ENCODE data around the gene PDE4B. TPM values are rescaled to one million over a fixed set of nuclear protein-coding genes. Genes with fewer than 3 reads are reported as not detected.

PDE4B gene
- polyA plus RNA-seq, 1 donor: 9.3 TPM

DNA sequence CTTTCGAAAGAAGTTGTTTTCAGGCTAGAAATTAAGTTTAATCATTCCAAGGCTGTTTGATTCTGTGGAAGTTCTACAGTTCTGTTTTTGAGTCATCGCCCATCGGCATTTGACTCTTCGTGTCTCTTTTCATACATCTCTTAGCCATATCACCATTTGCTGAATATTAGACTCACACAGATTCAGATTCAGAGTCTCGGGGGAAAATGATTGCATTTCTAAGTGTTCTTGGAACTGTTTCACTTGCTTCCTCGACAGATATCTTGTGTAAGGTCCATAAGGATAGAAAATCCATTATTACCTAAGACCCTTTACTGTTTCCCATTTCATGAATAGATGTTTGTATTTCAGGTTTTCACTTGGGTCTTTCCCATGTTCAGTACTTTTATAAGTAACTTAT lies 504.3 kb downstream of the PDE4B start:
- H3K36me3 ChIP-seq (ENCODE audit: control insufficient read depth, insufficient read depth, low read length): no peaks in the 10 kb centered on the region
- no peaks in the 10 kb centered on the region for H3K4me1 ChIP-seq (ENCODE audit: control insufficient read depth, insufficient read depth, low read length)
- H3K27ac ChIP-seq (ENCODE audit: low read length): no peak overlapping the region
- 100% methylated on average over 1 of the region's 6 CpGs for WGBS (ENCODE audit: insufficient coverage, low lambda C conversion rate)
- no peaks in the 10 kb centered on the region for H3K9me3 ChIP-seq (ENCODE audit: control insufficient read depth, low read depth, low read length)
- H3K27me3 ChIP-seq (ENCODE audit: control insufficient read depth, insufficient read depth, low read length): no peaks in the 10 kb centered on the region
- no peak for DNase-seq
- no peak overlapping the region for H3K4me3 ChIP-seq (ENCODE audit: low read length)

- no peak for DNase-seq
- no CpG with 5 or more reads among the region's 1 CpG for WGBS (ENCODE audit: insufficient coverage, low lambda C conversion rate)
- H3K36me3 ChIP-seq (ENCODE audit: control insufficient read depth, insufficient read depth, low read length): no peaks in the 10 kb centered on the region
- H3K27ac ChIP-seq (ENCODE audit: low read length): no peak overlapping the region
- no peaks in the 10 kb centered on the region for H3K4me1 ChIP-seq (ENCODE audit: control insufficient read depth, insufficient read depth, low read length)
- no peak overlapping the region for H3K4me3 ChIP-seq (ENCODE audit: low read length)
- H3K9me3 ChIP-seq (ENCODE audit: control insufficient read depth, low read depth, low read length): no peaks in the 10 kb centered on the region
- H3K27me3 ChIP-seq (ENCODE audit: control insufficient read depth, insufficient read depth, low read length): no peaks in the 10 kb centered on the region
Observed at GRCh38 chr1:66298464-66298863, 505.8 kb downstream of the PDE4B start.

DNA sequence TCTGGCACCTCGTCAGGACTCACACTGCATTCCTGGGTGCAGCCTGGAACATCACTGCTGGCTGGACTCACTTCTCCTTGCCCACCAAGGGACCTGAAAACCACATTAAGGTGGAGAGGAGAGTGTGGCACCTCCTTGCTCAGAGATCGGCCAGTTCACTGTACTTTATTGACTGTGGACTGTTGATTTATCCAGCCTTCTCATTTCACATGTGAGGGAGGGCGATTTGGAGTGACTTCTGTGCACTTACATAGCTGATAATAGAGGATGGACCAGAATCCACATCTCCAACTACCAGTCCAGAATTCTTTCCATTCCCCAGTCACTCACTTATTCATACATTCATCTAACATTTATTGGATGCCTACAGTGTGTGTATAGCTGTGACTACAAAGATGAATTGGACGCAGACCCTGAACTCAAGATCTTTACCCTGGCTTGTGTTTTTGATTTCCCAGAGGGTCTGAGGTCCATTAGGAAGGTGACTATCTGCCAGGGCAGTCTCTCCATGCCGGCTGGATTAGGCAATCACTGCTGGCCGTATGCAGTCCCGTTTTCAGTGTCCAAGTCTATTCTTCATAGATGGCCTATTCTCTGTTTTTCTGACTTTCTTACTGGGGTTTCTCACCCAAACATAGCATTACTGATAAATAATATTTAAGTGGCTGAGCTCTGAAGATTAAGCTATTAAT lies 507.7 kb downstream of the PDE4B start:
- Histone ChIP-seq H3K9me3 (ENCODE audit: control insufficient read depth, low read depth, low read length) (no peaks in the 10 kb centered on the region), H3K36me3 (ENCODE audit: control insufficient read depth, insufficient read depth, low read length) (no peaks in the 10 kb centered on the region), H3K27ac (ENCODE audit: low read length) (no peak overlapping the region), H3K27me3 (ENCODE audit: control insufficient read depth, insufficient read depth, low read length) (no peaks in the 10 kb centered on the region), H3K4me3 (ENCODE audit: low read length) (no peak overlapping the region), H3K4me1 (ENCODE audit: control insufficient read depth, insufficient read depth, low read length) (no peaks in the 10 kb centered on the region)
- no CpG with 5 or more reads among the region's 7 CpGs for WGBS (ENCODE audit: insufficient coverage, low lambda C conversion rate)
- DNase-seq: no peak

- no CpG with 5 or more reads among the region's 4 CpGs for WGBS (ENCODE audit: insufficient coverage, low lambda C conversion rate)
- no peak overlapping the region for H3K27ac ChIP-seq (ENCODE audit: low read length)
- no peak for DNase-seq
Observed at GRCh38 chr1:66300972-66301451, 508.3 kb downstream of the PDE4B start.

GRCh38 chr1:66302184-66302742 lies 509.6 kb downstream of the PDE4B start:
- H3K36me3 ChIP-seq (ENCODE audit: control insufficient read depth, insufficient read depth, low read length): no peaks in the 10 kb centered on the region
- H3K4me3 ChIP-seq (ENCODE audit: low read length): no peak overlapping the region
- H3K9me3 ChIP-seq (ENCODE audit: control insufficient read depth, low read depth, low read length): no peaks in the 10 kb centered on the region
- no peaks in the 10 kb centered on the region for H3K27me3 ChIP-seq (ENCODE audit: control insufficient read depth, insufficient read depth, low read length)
- no peak overlapping the region for H3K27ac ChIP-seq (ENCODE audit: low read length)
- no CpG with 5 or more reads among the region's 3 CpGs for WGBS (ENCODE audit: insufficient coverage, low lambda C conversion rate)
- no peaks in the 10 kb centered on the region for H3K4me1 ChIP-seq (ENCODE audit: control insufficient read depth, insufficient read depth, low read length)
- DNase-seq: no peak

More at GRCh38 chr1:66300972-66301451, 508.3 kb downstream of the PDE4B start:
- Histone ChIP-seq H3K36me3 (ENCODE audit: control insufficient read depth, insufficient read depth, low read length) (no peaks in the 10 kb centered on the region), H3K9me3 (ENCODE audit: control insufficient read depth, low read depth, low read length) (no peaks in the 10 kb centered on the region), H3K4me3 (ENCODE audit: low read length) (no peak overlapping the region), H3K4me1 (ENCODE audit: control insufficient read depth, insufficient read depth, low read length) (no peaks in the 10 kb centered on the region), H3K27me3 (ENCODE audit: control insufficient read depth, insufficient read depth, low read length) (no peaks in the 10 kb centered on the region)

- no peak for DNase-seq
- no CpG with 5 or more reads among the region's 1 CpG for WGBS (ENCODE audit: insufficient coverage, low lambda C conversion rate)
- H3K27ac ChIP-seq (ENCODE audit: low read length): no peak overlapping the region
Observed at GRCh38 chr1:66302815-66303214, 510.1 kb downstream of the PDE4B start.

DNA sequence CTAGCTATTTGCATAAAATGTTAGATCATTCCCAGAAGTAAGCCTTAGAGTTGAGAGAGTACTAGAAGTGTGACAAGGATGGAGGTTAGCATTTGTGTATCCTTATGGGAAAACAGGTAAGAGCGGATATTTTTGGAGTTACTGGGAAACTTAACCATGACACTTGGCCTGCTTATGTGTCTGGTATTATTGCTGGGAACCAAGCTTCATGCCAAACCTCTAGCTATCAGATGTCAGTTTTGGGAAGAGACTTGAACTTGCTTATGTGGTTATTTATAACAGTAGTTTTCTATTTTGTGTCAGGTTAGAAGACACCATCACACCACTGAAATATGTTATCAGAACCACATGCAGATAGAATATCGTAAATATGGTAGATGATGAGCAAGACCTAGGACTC lies 511.0 kb downstream of the PDE4B start:
- no peaks in the 10 kb centered on the region for H3K9me3 ChIP-seq (ENCODE audit: control insufficient read depth, low read depth, low read length)
- no peak overlapping the region for H3K4me3 ChIP-seq (ENCODE audit: low read length)
- no peaks in the 10 kb centered on the region for H3K36me3 ChIP-seq (ENCODE audit: control insufficient read depth, insufficient read depth, low read length)
- 100% methylated on average over 1 of the region's 2 CpGs for WGBS (ENCODE audit: insufficient coverage, low lambda C conversion rate)
- no peaks in the 10 kb centered on the region for H3K27me3 ChIP-seq (ENCODE audit: control insufficient read depth, insufficient read depth, low read length)
- no peak for DNase-seq
- no peak overlapping the region for H3K27ac ChIP-seq (ENCODE audit: low read length)
- no peaks in the 10 kb centered on the region for H3K4me1 ChIP-seq (ENCODE audit: control insufficient read depth, insufficient read depth, low read length)

More at GRCh38 chr1:66302815-66303214, 510.1 kb downstream of the PDE4B start:
- Histone ChIP-seq H3K4me1 (ENCODE audit: control insufficient read depth, insufficient read depth, low read length) (no peaks in the 10 kb centered on the region), H3K4me3 (ENCODE audit: low read length) (no peak overlapping the region), H3K27me3 (ENCODE audit: control insufficient read depth, insufficient read depth, low read length) (no peaks in the 10 kb centered on the region), H3K9me3 (ENCODE audit: control insufficient read depth, low read depth, low read length) (no peaks in the 10 kb centered on the region), H3K36me3 (ENCODE audit: control insufficient read depth, insufficient read depth, low read length) (no peaks in the 10 kb centered on the region)

DNA sequence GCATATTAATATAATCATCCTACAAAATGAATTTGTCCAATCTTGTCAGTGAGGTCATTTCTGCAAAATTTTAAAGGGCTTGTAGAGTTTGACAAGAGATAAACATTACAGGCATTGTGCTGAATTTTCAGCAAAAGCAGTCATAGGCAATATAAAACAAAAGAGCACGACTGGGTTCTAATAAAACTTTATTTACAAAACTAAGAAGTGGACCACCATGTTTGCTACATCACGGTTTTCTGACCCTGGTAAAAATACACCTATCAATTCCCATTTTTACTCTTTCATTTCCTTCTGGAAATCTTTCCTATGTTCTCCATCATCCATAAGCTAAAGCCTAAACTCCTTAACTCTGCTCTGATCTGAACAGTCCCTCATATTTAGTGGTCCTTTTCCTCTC lies 511.4 kb downstream of the PDE4B start:
- Histone ChIP-seq H3K4me1 (ENCODE audit: control insufficient read depth, insufficient read depth, low read length) (no peaks in the 10 kb centered on the region), H3K36me3 (ENCODE audit: control insufficient read depth, insufficient read depth, low read length) (no peaks in the 10 kb centered on the region), H3K27ac (ENCODE audit: low read length) (no peak overlapping the region), H3K4me3 (ENCODE audit: low read length) (no peak overlapping the region), H3K9me3 (ENCODE audit: control insufficient read depth, low read depth, low read length) (no peaks in the 10 kb centered on the region), H3K27me3 (ENCODE audit: control insufficient read depth, insufficient read depth, low read length) (no peaks in the 10 kb centered on the region)
- WGBS (ENCODE audit: insufficient coverage, low lambda C conversion rate): 96% methylated on average over 2 of the region's 2 CpGs
- DNase-seq: no peak

- WGBS (ENCODE audit: insufficient coverage, low lambda C conversion rate): 100% methylated on average over 3 of the region's 4 CpGs
- Histone ChIP-seq H3K4me3 (ENCODE audit: low read length) (no peak overlapping the region), H3K9me3 (ENCODE audit: control insufficient read depth, low read depth, low read length) (no peaks in the 10 kb centered on the region), H3K36me3 (ENCODE audit: control insufficient read depth, insufficient read depth, low read length) (no peaks in the 10 kb centered on the region), H3K27me3 (ENCODE audit: control insufficient read depth, insufficient read depth, low read length) (no peaks in the 10 kb centered on the region), H3K4me1 (ENCODE audit: control insufficient read depth, insufficient read depth, low read length) (no peaks in the 10 kb centered on the region), H3K27ac (ENCODE audit: low read length) (no peak overlapping the region)
- DNase-seq: no peak
Observed at GRCh38 chr1:66305927-66306326, 513.2 kb downstream of the PDE4B start.

DNA sequence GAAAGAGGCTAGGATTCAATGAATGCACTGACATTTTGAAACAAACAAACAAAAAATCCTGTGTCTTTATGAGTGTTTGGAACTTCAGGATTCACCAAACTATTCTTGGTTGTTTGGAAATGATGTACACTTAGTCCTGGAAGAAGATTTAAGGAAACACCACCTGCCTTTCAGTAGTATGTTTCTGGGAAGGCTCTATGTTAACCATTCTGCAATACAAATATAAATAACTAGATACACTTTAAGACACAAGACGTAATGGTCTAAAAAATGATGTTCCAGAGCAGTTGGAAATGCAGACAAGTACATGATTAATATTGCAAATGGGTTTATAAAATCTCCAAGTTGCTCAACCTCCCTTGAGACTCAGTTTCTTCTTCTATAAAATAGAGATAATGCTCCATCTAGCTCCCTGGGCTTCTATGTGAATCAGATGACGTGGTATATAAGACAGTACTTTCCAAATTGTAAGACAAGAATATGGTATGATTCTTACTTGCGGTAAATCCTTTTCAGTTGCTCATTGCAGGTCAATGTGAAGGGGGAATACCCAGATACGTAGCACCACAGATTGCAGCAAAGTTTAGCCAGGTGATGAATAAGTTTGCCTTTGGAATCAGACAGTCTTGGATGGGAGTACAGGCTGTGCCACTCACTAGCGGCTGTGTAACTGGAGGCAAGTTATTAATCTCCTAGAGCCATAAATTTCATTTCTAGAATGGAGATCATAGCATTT lies 516.5 kb downstream of the PDE4B start:
- no peak overlapping the region for H3K27ac ChIP-seq (ENCODE audit: low read length)
- no peaks in the 10 kb centered on the region for H3K27me3 ChIP-seq (ENCODE audit: control insufficient read depth, insufficient read depth, low read length)
- H3K4me1 ChIP-seq (ENCODE audit: control insufficient read depth, insufficient read depth, low read length): no peaks in the 10 kb centered on the region
- no peak for DNase-seq
- H3K9me3 ChIP-seq (ENCODE audit: control insufficient read depth, low read depth, low read length): no peaks in the 10 kb centered on the region
- no peaks in the 10 kb centered on the region for H3K36me3 ChIP-seq (ENCODE audit: control insufficient read depth, insufficient read depth, low read length)
- no peak overlapping the region for H3K4me3 ChIP-seq (ENCODE audit: low read length)
- WGBS (ENCODE audit: insufficient coverage, low lambda C conversion rate): no CpG with 5 or more reads among the region's 5 CpGs
